Sigmoid colon (tissue), 7 donors: ENCODE data around the gene AAMDC. TPM values are rescaled to one million over a fixed set of nuclear protein-coding genes. Genes with fewer than 3 reads are reported as not detected.
"Not testable (repeated sequence)": the region's sequence is repeated elsewhere in the genome, so short reads cannot be mapped to it uniquely, and the experiment has no call there.

ENCODE experiments used
- DNase-seq: peaks from one replicate; pipeline ENCODE4 v3.0.0-alpha.2; 2019
- H3K27ac ChIP-seq, 4 donors: fragments of 200-600 bp; sonication (generic); one replicate each; pipeline ENCODE4 v1.5.1; 2016 to 2019; ENCODE audit warnings: mild to moderate bottlenecking in 1 of 4
- H3K27me3 ChIP-seq, 3 donors: fragments of 200-600 bp; sonication (generic); one replicate each; pipeline ENCODE4 v1.5.1; 2019; ENCODE audit warnings: mild to moderate bottlenecking in 1 of 3
- H3K36me3 ChIP-seq, 4 donors: fragments of 200-600 bp; sonication (generic); one replicate each; pipeline ENCODE4 v1.5.1; 2016 to 2019
- H3K4me1 ChIP-seq, 4 donors: fragments of 200-600 bp; sonication (generic); one replicate each; pipeline ENCODE4 v1.5.1; 2017 to 2019
- H3K4me3 ChIP-seq, 4 donors: fragments of 200-600 bp; sonication (generic); one replicate each; pipeline ENCODE4 v1.5.1; 2017 to 2019; ENCODE audit warnings: mild to moderate bottlenecking in 2 of 4, moderate library complexity in 1 of 4
- H3K9me3 ChIP-seq, 4 donors: fragments of 200-600 bp in 3 of 4; sonication (generic) in 3 of 4; one replicate each; pipeline versions ENCODE4 v1.5.1 to v1.6.1; 2013 to 2019
- EP300 ChIP-seq, 4 donors: sonication (generic); formaldehyde crosslinking; IDR thresholded peaks; one replicate each; pipeline ENCODE4 v1.6.1; 2017; ENCODE audit warnings: antibody characterized with exemption in 4 of 4
- POLR2A ChIP-seq, 2 donors: fragments of 450-650 bp; IDR thresholded peaks; one replicate each; pipeline ENCODE4 v1.6.1; 2016; ENCODE audit warnings: antibody characterized with exemption in 2 of 2, mild to moderate bottlenecking in 2 of 2, moderate library complexity in 2 of 2
- POLR2AphosphoS5 ChIP-seq, 4 donors: sonication (generic); formaldehyde crosslinking; IDR thresholded peaks; one replicate each; pipeline ENCODE4 v1.6.1; 2017; ENCODE audit warnings: antibody characterized with exemption in 4 of 4
- WGBS, 2 donors: extraction: QIAGEN DNeasy Blood & Tissue Kit; methylation state at CpG; one replicate each; pipeline ENCODE4 v1.1.7; 2013; 5-methylcytosine and 5-hydroxymethylcytosine counted together
- intact Hi-C: fragments of 100-400 bp; cut with DNase I; formaldehyde crosslinking; loops from one replicate; pipeline ENCODE4 v1.15.1; 2023
- polyA plus RNA-seq, 3 donors: library from polyadenylated mRNA; stranded (reverse); fragments of 200-250 nt; gene quantifications; one replicate each; pipeline ENCODE4 v1.2.3, GENCODE V29; 2013
- total RNA-seq, 4 donors: library from RNA; depleted of rRNA; stranded (reverse); fragments of >200 nt; gene quantifications; one replicate each; pipeline ENCODE4 v1.1.0, GENCODE V29; 2016
- TF ChIP-seq, protein P1 (sequence below), 4 experiments: fragments of 450-650 bp in 3 of 4; fragments of 200-600 bp in 1 of 4; IDR thresholded peaks; one replicate each; pipeline ENCODE4 v1.5.1; 2016 to 2019; ENCODE audit warnings: antibody characterized with exemption in 4 of 4, mild to moderate bottlenecking in 3 of 4, moderate library complexity in 2 of 4
- donor health status: healthy with polysubstance abuse.
- donor health status: Bipolar disorder and iron deficiency.
- donor health status: healthy.

Gene AAMDC
- total and polyA plus RNA-seq, 7 donors: 29.1 to 85.3 (median 46.7) TPM

DNA sequence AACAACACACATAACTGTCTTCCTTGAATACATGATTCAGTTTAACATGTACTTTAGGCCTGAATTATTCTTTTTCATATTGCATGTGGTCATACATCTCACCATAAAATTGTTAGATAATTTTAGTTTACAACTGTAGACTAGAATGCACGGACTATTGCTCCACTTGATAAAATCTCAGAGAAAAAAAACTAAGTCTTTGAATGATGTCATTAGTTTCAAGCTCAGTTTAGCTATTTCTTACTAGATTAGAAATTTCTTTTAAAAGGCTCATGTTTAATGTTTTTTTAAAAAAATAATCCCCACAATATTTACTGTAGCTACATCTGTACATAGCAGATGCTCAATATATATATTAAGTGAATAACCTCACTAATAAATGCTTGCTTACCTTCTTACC lies 5.5 kb upstream of the AAMDC start:
- WGBS, 2 donors: 81 to 85% methylated on average over 1 of the region's 1 CpG

DNA sequence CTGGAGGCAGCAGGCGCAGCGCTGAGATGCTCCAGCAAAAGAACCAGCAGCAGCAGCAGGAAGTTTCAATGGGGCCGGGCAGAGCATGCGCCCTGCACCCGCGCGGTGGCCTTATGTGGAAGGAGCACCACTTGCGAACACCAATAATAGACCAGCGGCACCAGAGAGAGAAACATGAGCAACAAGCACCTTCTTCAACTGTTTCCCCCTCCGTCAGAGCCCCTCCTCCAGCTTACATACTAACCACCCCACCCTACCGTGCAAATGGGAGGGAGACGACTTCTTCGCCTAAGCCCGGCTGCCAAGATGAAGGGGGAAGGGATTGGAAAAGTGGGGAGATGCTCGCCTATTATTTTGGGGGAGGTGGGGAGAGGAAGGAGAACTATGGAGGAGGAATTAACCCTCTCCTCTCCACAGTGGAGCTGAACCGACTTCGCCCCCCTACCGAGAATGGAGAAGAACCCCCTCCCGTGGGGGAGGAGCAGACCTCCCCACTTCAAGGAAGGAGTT lies 1.5 kb upstream of the AAMDC start:
- TF ChIP-seq EP300 (IDR thresholded peaks at IDR 0.05) (no peak), POLR2AphosphoS5 (IDR thresholded peaks at IDR 0.05) (peak; percentile 40 to 89 (median 74)), POLR2A (IDR thresholded peaks at IDR 0.05) (peak in 1 of 2 donors; percentile 44)
- TF ChIP-seq, protein P1, sequence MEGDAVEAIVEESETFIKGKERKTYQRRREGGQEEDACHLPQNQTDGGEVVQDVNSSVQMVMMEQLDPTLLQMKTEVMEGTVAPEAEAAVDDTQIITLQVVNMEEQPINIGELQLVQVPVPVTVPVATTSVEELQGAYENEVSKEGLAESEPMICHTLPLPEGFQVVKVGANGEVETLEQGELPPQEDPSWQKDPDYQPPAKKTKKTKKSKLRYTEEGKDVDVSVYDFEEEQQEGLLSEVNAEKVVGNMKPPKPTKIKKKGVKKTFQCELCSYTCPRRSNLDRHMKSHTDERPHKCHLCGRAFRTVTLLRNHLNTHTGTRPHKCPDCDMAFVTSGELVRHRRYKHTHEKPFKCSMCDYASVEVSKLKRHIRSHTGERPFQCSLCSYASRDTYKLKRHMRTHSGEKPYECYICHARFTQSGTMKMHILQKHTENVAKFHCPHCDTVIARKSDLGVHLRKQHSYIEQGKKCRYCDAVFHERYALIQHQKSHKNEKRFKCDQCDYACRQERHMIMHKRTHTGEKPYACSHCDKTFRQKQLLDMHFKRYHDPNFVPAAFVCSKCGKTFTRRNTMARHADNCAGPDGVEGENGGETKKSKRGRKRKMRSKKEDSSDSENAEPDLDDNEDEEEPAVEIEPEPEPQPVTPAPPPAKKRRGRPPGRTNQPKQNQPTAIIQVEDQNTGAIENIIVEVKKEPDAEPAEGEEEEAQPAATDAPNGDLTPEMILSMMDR (IDR thresholded peaks at IDR 0.05): peak in 1 of 4 experiments; percentile 26
- peak; percentile 91 for DNase-seq
- Histone ChIP-seq H3K4me1 (peaks cover 0 to 63% (median 48%) of the 10 kb centered on the region in 4 donors), H3K36me3 (no peaks in the 10 kb centered on the region), H3K27ac (peak overlapping the region; percentile 85 to 99 (median 98)), H3K4me3 (peak overlapping the region; percentile 64 to 100 (median 98)), H3K27me3 (no peaks in the 10 kb centered on the region), H3K9me3 (no peaks in the 10 kb centered on the region)
- 0% methylated on average over 19 of the region's 19 CpGs for whole genome bisulfite sequencing, 2 donors
- intact Hi-C loops: loop anchor here (10.0 kb wide), 1 partner anchor 145 kb away; no protein-coding TSS in a partner anchor

More for the DNA sequence above, 5.5 kb upstream of the AAMDC start:
- Histone ChIP-seq H3K4me1 (peaks cover 0 to 34% (median 19%) of the 10 kb centered on the region in 4 donors), H3K9me3 (no peaks in the 10 kb centered on the region), H3K4me3 (no peak overlapping the region), H3K27me3 (no peaks in the 10 kb centered on the region), H3K27ac (no peak overlapping the region), H3K36me3 (no peaks in the 10 kb centered on the region)
- DNase-seq: no peak
- intact Hi-C loops: loop anchor here (10.0 kb wide), 1 partner anchor 141 kb away; no protein-coding TSS in a partner anchor
- TF ChIP-seq EP300 (IDR thresholded peaks at IDR 0.05): no peak

DNA sequence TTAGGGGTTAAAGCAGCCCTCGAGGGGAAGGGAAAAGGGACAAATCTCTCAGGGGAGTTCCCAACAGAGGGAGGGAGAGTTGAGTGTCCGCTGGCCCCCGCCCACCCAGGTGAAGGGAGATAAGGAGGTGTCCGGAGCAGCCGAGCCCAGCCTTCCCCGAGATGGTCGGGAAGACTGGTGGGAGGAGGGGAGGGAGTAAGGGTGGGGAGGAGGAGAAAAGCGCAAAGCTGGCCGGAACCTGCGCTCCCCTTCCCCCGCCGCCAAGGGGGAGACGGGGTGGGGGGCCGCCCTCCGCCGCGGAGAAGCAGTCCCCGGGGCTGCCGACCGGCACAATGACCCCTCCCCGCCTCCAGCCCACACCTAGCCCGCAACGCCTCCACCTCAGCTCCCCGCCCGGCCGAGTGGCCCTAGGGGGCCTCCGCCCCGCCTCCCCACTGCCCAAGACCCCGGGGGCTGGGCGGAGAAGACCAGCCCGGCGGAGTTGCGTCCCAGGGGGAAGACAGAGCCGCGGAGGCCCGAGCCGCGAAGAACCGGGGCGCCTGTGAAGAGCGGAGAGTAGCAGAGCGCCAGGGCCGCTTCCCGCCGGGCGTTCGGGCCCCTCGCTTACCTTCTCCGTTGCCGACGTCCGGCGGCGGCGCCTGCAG lies 901 bp upstream of the AAMDC start:
- Histone ChIP-seq H3K4me3 (peak overlapping the region; percentile 64 to 100 (median 98)), H3K27me3 (no peaks in the 10 kb centered on the region), H3K36me3 (no peaks in the 10 kb centered on the region), H3K27ac (peak overlapping the region; percentile 85 to 99 (median 98)), H3K4me1 (peaks cover 0 to 68% (median 51%) of the 10 kb centered on the region in 4 donors), H3K9me3 (no peaks in the 10 kb centered on the region)
- intact Hi-C loops: loop anchor here (2.0 to 10.0 kb wide), 3 partner anchors 95 to 175 kb away; partner anchors contain the start of gene INTS4
- TF ChIP-seq POLR2AphosphoS5 (IDR thresholded peaks at IDR 0.05): no peak
- no peak for TF ChIP-seq EP300 (IDR thresholded peaks at IDR 0.05)
- TF ChIP-seq, protein P1 (IDR thresholded peaks at IDR 0.05): no peak
- no peak for TF ChIP-seq POLR2A (IDR thresholded peaks at IDR 0.05)
- peak; percentile 77 for DNase-seq
- 0 to 1% methylated on average over 55 of the region's 55 CpGs for WGBS, 2 donors

DNA sequence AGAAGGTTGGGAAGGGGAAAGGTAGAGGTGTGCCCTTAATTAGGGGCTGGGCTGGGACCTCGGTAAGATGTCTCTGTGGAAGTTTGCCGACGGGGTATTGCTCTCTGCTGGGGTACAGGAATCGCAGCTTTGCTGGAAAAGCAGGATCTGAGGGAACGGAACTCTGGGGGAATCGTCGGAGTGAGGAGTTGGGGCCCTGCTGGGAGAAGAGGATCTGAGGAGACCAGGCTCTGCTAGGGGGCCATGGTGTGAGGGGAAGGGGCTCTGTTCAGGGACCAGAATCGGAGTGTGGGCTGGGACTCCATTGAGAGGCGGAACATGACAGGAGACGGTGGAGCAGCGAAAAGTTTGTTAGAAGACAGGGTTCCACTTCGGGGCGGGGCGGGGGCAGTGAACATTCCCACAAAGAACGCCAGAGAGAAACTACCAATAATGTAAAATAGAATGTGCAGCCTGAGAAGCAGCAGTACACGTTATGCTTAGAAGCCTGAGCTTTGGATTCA lies 456 bp downstream of the AAMDC start:
- H3K4me1 ChIP-seq: peaks cover 0 to 63% (median 50%) of the 10 kb centered on the region in 4 donors
- DNase-seq: peak; percentile 71
- intact Hi-C loops: loop anchor here (2.0 to 10.0 kb wide), 2 partner anchors 93 to 173 kb away; partner anchors contain the start of gene INTS4

DNA sequence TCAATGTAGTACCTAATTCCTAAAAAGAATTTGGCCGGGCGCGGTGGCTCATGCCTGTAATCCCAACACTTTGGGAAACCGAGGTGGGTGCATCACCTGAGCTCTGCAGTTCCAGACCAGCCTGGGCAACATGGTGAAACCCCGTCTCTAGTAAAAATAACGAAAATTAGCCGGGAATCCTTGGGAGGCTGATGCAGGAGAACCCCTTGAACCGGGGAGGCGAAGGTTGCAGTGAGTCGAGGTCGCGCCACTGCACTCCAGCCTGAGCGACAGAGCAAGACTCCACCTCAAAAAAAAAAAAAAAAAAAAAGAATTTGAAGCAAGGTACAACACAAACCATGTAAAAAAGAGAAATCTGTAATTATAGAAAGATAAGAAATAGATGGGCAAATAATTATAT lies 1.2 kb downstream of the AAMDC start:
- not testable (repeated sequence) for H3K27me3 ChIP-seq, DNase-seq, H3K9me3 ChIP-seq, H3K36me3 ChIP-seq
- Histone ChIP-seq H3K4me3 (peak overlapping the region; percentile 64 to 100 (median 98)), H3K4me1 (peaks cover 0 to 56% (median 47%) of the 10 kb centered on the region in 4 donors), H3K27ac (peak overlapping the region; percentile 85 to 99 (median 98))
- WGBS, 2 donors: 79% methylated on average over 13 of the region's 13 CpGs
- intact Hi-C loops: loop anchor here (10.0 kb wide), 1 partner anchor 93 kb away; no protein-coding TSS in a partner anchor

More for the DNA sequence above, 456 bp downstream of the AAMDC start:
- peak overlapping the region; percentile 85 to 99 (median 98) for H3K27ac ChIP-seq
- no peaks in the 10 kb centered on the region for H3K9me3 ChIP-seq
- 1 to 2% methylated on average over 16 of the region's 16 CpGs for WGBS, 2 donors
- no peaks in the 10 kb centered on the region for H3K27me3 ChIP-seq
- TF ChIP-seq, protein P1 (IDR thresholded peaks at IDR 0.05): no peak
- TF ChIP-seq POLR2AphosphoS5 (IDR thresholded peaks at IDR 0.05): no peak
- no peak for TF ChIP-seq EP300 (IDR thresholded peaks at IDR 0.05)
- TF ChIP-seq POLR2A (IDR thresholded peaks at IDR 0.05): no peak
- no peaks in the 10 kb centered on the region for H3K36me3 ChIP-seq
- H3K4me3 ChIP-seq: peak overlapping the region; percentile 64 to 100 (median 98)
